ENCODE data around the gene ZNF26. TPM values are rescaled to one million over a fixed set of nuclear protein-coding genes. Genes with fewer than 3 reads are reported as not detected.
A peak's percentile ranks its signal among the peaks of the same experiment; 100 is the strongest.
"Not testable (repeated sequence)": the region's sequence is repeated elsewhere in the genome, so short reads cannot be mapped to it uniquely, and the experiment has no call there.

Gene ZNF26
- total and polyA plus RNA-seq, 8 donors, result 1.2 to 30.3 (median 3.1) TPM

DNA sequence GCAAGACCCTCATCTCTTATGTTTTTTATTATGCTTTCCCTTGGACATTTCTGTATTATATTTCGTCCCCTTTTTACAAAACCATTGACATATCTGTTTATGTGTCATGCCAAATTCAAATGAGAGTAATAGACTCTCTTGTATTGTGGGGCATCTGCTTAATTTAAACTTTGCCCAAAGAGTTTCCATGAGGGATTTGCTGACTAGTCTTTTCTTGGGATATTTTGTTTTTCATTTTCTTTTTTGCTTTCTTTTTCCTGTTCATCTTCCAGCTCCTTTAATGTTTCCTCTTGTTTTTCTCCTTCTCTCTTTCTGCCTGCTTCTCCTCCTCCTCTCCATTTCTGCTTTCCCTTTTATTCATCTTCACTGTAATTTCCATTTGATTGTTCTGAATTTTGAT is 13.8 kb upstream of the ZNF26 start:
- Histone ChIP-seq H3K4me3 (no peak overlapping the region), H3K36me3 (peaks cover 0 to 11% (median 2%) of the 10 kb centered on the region in 4 donors), H3K27ac (no peak overlapping the region), H3K9me3 (peaks cover 8 to 94% (median 59%) of the 10 kb centered on the region in 4 donors), H3K27me3 (no peaks in the 10 kb centered on the region), H3K4me1 (no peaks in the 10 kb centered on the region)
- DNase-seq, result no peak
- WGBS, 5 donors, result 58 to 80% (median 68%) methylated on average over 1 of the region's 1 CpG
- intact Hi-C loops (cut with DNase I; ENCODE audit: low total_unique reads), result no loop called here
- TF ChIP-seq EP300 (IDR thresholded peaks at IDR 0.05) (no peak), POLR2A (IDR thresholded peaks at IDR 0.05) (no peak), POLR2AphosphoS5 (IDR thresholded peaks at IDR 0.05) (no peak)
- TF ChIP-seq, protein P1, sequence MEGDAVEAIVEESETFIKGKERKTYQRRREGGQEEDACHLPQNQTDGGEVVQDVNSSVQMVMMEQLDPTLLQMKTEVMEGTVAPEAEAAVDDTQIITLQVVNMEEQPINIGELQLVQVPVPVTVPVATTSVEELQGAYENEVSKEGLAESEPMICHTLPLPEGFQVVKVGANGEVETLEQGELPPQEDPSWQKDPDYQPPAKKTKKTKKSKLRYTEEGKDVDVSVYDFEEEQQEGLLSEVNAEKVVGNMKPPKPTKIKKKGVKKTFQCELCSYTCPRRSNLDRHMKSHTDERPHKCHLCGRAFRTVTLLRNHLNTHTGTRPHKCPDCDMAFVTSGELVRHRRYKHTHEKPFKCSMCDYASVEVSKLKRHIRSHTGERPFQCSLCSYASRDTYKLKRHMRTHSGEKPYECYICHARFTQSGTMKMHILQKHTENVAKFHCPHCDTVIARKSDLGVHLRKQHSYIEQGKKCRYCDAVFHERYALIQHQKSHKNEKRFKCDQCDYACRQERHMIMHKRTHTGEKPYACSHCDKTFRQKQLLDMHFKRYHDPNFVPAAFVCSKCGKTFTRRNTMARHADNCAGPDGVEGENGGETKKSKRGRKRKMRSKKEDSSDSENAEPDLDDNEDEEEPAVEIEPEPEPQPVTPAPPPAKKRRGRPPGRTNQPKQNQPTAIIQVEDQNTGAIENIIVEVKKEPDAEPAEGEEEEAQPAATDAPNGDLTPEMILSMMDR (IDR thresholded peaks at IDR 0.05), result no peak

DNA sequence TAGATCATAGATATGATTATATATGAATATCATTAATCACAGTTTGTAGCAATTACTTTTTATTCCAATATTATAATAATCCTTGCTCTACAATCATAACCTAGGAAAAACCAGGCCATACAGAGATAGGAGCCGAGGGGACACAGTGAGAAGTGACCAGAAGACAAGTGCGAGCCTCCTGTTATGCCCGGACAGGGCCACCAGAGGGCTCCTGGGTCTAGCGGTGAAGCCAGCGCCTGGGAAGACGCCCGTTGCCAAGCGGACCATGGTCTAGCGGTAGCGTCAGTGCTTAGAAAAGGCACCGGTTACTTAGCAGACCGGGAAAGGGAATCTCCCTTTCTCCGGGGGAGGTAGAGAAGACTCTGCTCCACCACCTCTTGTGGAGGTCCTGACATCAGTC is 9.3 kb upstream of the ZNF26 start:
- peak in 1 of 2 donors; percentile 32 for DNase-seq
- 28 to 43% (median 36%) methylated on average over 13 of the region's 13 CpGs for WGBS, 5 donors

DNA sequence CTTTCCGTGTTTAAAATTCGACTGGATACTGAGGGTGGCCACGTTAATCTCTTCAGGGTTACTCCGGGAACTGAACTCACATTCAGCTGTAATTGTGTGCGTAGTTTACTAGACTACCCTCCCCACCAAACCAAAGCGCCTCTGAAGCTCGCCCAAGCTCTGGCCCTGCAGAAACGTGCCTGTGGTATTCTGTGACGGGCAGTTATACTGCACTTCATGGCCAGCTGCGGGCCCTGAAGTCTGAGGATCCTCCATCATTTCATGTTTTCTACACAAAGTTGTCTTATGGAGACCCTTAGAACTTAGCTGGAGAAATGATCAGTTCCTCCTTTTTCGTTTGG is 688 bp downstream of the ZNF26 start:
- intact Hi-C loops (cut with DNase I; ENCODE audit: low total_unique reads), result loop anchor here (10.0 kb wide), 1 partner anchor 48 kb away; the partner anchor contains the start of gene ZNF84
- peaks cover 4 to 41% (median 31%) of the 10 kb centered on the region in 4 donors for H3K9me3 ChIP-seq
- no peak for DNase-seq
- H3K4me3 ChIP-seq, result peak overlapping the region; percentile 77 to 99 (median 86)
- 2 to 7% (median 4%) methylated on average over 11 of the region's 11 CpGs for WGBS, 5 donors
- H3K27ac ChIP-seq, result peak overlapping the region; percentile 73 to 90 (median 83)
- TF ChIP-seq POLR2A (IDR thresholded peaks at IDR 0.05) (no peak), POLR2AphosphoS5 (IDR thresholded peaks at IDR 0.05) (no peak), EP300 (IDR thresholded peaks at IDR 0.05) (no peak)
- TF ChIP-seq, protein P1 (IDR thresholded peaks at IDR 0.05), result no peak
- peaks cover 10 to 22% (median 19%) of the 10 kb centered on the region in 4 donors for H3K4me1 ChIP-seq
- no peaks in the 10 kb centered on the region for H3K27me3 ChIP-seq
- H3K36me3 ChIP-seq, result peaks cover 9 to 44% (median 36%) of the 10 kb centered on the region in 4 donors

More for the DNA sequence above, 9.3 kb upstream of the ZNF26 start:
- H3K4me1 ChIP-seq; H3K36me3 ChIP-seq; intact Hi-C loops (cut with DNase I; ENCODE audit: low total_unique reads); H3K27ac ChIP-seq; H3K27me3 ChIP-seq; H3K4me3 ChIP-seq: not testable (repeated sequence)
- peaks cover 3 to 68% (median 32%) of the 10 kb centered on the region in 4 donors for H3K9me3 ChIP-seq

DNA sequence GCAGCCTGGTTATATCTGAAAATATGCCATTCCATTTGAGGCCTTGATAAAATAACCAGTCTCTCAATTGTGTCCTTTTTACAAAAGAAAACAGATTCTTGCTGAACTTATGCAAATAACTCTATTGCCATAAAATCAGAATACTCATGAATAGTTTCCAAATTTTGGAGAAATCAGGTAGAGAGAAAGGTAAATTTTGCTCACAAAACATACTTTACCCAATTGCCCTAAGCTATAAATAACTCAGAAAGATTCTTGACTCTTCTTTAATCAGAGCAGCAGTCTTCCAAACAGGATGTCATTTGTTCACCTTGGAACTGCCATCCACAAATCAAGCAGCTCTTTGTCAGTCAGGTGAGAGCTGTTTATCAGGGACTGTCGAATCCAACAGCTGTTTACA is 12.6 kb downstream of the ZNF26 start:
- no peaks in the 10 kb centered on the region for H3K27me3 ChIP-seq

DNA sequence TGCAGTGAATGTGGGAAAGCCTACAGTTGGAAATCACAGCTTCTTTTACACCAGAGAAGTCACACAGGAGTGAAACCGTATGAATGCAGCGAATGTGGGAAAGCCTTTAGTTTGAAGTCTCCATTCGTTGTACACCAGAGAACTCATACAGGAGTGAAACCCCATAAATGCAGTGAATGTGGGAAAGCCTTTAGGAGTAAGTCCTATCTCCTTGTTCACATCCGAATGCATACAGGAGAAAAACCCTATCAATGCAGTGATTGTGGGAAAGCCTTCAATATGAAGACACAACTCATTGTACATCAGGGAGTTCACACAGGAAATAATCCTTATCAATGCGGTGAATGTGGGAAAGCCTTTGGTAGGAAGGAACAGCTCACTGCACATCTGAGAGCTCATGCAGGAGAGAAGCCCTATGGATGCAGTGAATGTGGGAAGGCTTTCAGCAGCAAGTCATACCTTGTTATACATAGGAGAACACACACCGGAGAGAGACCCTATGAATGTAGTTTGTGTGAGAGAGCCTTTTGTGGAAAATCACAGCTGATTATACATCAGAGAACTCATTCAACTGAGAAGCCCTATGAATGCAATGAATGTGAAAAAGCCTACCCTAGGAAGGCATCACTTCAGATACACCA is 24.6 kb downstream of the ZNF26 start:
- TF ChIP-seq EP300 (IDR thresholded peaks at IDR 0.05) (no peak), POLR2A (IDR thresholded peaks at IDR 0.05) (no peak), POLR2AphosphoS5 (IDR thresholded peaks at IDR 0.05) (no peak)
- TF ChIP-seq, protein P1 (IDR thresholded peaks at IDR 0.05), result no peak
- Histone ChIP-seq H3K36me3 (peaks cover 66 to 100% (median 99%) of the 10 kb centered on the region in 4 donors), H3K27ac (no peak overlapping the region), H3K4me1 (no peaks in the 10 kb centered on the region), H3K27me3 (no peaks in the 10 kb centered on the region), H3K4me3 (no peak overlapping the region), H3K9me3 (peaks cover 82 to 100% (median 96%) of the 10 kb centered on the region in 4 donors)
- DNase-seq, result no peak
- 89 to 98% (median 97%) methylated on average over 6 of the region's 6 CpGs for WGBS, 5 donors
- intact Hi-C loops (cut with DNase I; ENCODE audit: low total_unique reads), result no loop called here

More for the DNA sequence above, 12.6 kb downstream of the ZNF26 start:
- H3K4me3 ChIP-seq, result no peak overlapping the region
- intact Hi-C loops (cut with DNase I; ENCODE audit: low total_unique reads), result no loop called here
- WGBS, 5 donors, result 0 to 52% (median 50%) methylated on average over 1 of the region's 1 CpG
- H3K4me1 ChIP-seq, result no peaks in the 10 kb centered on the region
- H3K27ac ChIP-seq, result no peak overlapping the region
- H3K9me3 ChIP-seq, result peaks cover 52 to 100% (median 96%) of the 10 kb centered on the region in 4 donors
- no peak for DNase-seq
- no peak for TF ChIP-seq POLR2A (IDR thresholded peaks at IDR 0.05)
- TF ChIP-seq POLR2AphosphoS5 (IDR thresholded peaks at IDR 0.05), result no peak
- TF ChIP-seq EP300 (IDR thresholded peaks at IDR 0.05), result no peak
- H3K36me3 ChIP-seq, result peaks cover 10 to 86% (median 45%) of the 10 kb centered on the region in 4 donors
